Vagina (tissue), 2 donors: ENCODE data around the gene STAMBP. TPM values are rescaled to one million over a fixed set of nuclear protein-coding genes. Genes with fewer than 3 reads are reported as not detected.
A peak's percentile ranks its signal among the peaks of the same experiment; 100 is the strongest.
"Not testable (repeated sequence)": the region's sequence is repeated elsewhere in the genome, so short reads cannot be mapped to it uniquely, and the experiment has no call there.

ENCODE experiments used
- DNase-seq, 2 donors: peaks; one replicate each; pipeline ENCODE4 v3.0.0-alpha.2; 2017; ENCODE audit errors: extremely low spot score in 2 of 2
- H3K27ac ChIP-seq: fragments of 200-600 bp; sonication (generic); one replicate; pipeline ENCODE4 v1.5.1; 2019
- H3K27me3 ChIP-seq: fragments of 200-600 bp; sonication (generic); one replicate; pipeline ENCODE4 v1.5.1; 2019
- H3K36me3 ChIP-seq, 2 donors: fragments of 200-600 bp; sonication (generic); one replicate each; pipeline ENCODE4 v1.5.1; 2017 to 2019
- H3K4me1 ChIP-seq: fragments of 200-600 bp; sonication (generic); one replicate; pipeline ENCODE4 v1.5.1; 2019
- H3K4me3 ChIP-seq, 2 donors: fragments of 200-600 bp; sonication (generic); 1 replicate in 1 of 2; 2 replicates in 1 of 2; pipeline ENCODE4 v1.5.1; 2016 to 2019
- H3K9me3 ChIP-seq: fragments of 200-600 bp; sonication (generic); one replicate; pipeline ENCODE4 v1.5.1; 2019
- POLR2A ChIP-seq, 2 donors: fragments of 450-650 bp; IDR thresholded peaks; one replicate each; pipeline ENCODE4 v1.6.1; 2017; ENCODE audit warnings: antibody characterized with exemption in 2 of 2, mild to moderate bottlenecking in 2 of 2, moderate library complexity in 2 of 2
- POLR2AphosphoS5 ChIP-seq, 2 donors: sonication (generic); formaldehyde crosslinking; IDR thresholded peaks; one replicate each; pipeline ENCODE4 v1.9.0; 2017; ENCODE audit warnings: antibody characterized with exemption in 2 of 2, mild to moderate bottlenecking in 2 of 2, low read depth in 1 of 2; ENCODE audit not compliant: insufficient read depth in 1 of 2
- intact Hi-C: fragments of 100-400 bp; cut with DNase I; formaldehyde crosslinking; loops from one replicate; pipeline ENCODE4 v1.15.1; 2023
- total RNA-seq: library from RNA; depleted of rRNA; stranded (reverse); fragments of >200 nt; gene quantifications from one replicate; pipeline ENCODE4 v1.2.3, GENCODE V29; 2016
- TF ChIP-seq, protein P1 (sequence below), 3 experiments: fragments of 450-650 bp in 2 of 3; fragments of 200-600 bp in 1 of 3; sonication (generic) in 1 of 3; IDR thresholded peaks; one replicate each; pipeline ENCODE4 v1.5.1; 2017 to 2019; ENCODE audit warnings: antibody characterized with exemption in 3 of 3, mild to moderate bottlenecking in 2 of 3, moderate library complexity in 2 of 3

Gene STAMBP
- total RNA-seq, 1 donor from 2014 or later: 30.4 TPM

DNA sequence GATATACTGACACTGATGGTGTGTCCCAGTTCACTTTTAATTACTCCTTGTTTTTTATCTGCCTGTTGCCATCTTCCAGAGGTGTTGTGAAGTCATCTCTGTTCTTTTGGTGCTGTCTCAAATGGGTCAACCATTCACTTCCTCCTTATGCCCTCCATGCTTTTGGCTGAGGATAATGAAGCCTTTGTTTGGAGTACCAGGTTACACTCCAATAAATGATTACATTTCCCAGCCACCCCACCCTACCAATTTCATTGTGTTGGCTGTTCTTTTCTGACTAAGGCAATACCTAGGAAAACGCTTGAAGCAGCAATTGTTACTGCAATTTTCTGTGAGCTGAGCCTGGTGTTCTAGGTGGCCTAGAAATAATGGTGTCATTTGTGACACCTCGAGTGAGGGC lies 34.2 kb downstream of the STAMBP start:
- no peak for DNase-seq
- no peaks in the 10 kb centered on the region for H3K4me1 ChIP-seq
- H3K4me3 ChIP-seq: no peak overlapping the region
- no peak overlapping the region for H3K27ac ChIP-seq
- intact Hi-C loops: no loop called here
- no peaks in the 10 kb centered on the region for H3K9me3 ChIP-seq
- TF ChIP-seq POLR2A (IDR thresholded peaks at IDR 0.05): no peak
- no peak for TF ChIP-seq POLR2AphosphoS5 (IDR thresholded peaks at IDR 0.05; ENCODE audit: insufficient read depth in 1 of 2, low read depth in 1 of 2)
- TF ChIP-seq, protein P1, sequence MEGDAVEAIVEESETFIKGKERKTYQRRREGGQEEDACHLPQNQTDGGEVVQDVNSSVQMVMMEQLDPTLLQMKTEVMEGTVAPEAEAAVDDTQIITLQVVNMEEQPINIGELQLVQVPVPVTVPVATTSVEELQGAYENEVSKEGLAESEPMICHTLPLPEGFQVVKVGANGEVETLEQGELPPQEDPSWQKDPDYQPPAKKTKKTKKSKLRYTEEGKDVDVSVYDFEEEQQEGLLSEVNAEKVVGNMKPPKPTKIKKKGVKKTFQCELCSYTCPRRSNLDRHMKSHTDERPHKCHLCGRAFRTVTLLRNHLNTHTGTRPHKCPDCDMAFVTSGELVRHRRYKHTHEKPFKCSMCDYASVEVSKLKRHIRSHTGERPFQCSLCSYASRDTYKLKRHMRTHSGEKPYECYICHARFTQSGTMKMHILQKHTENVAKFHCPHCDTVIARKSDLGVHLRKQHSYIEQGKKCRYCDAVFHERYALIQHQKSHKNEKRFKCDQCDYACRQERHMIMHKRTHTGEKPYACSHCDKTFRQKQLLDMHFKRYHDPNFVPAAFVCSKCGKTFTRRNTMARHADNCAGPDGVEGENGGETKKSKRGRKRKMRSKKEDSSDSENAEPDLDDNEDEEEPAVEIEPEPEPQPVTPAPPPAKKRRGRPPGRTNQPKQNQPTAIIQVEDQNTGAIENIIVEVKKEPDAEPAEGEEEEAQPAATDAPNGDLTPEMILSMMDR (IDR thresholded peaks at IDR 0.05): no peak
- no peaks in the 10 kb centered on the region for H3K27me3 ChIP-seq
- H3K36me3 ChIP-seq: peaks cover 2 to 77% of the 10 kb centered on the region in 2 donors

DNA sequence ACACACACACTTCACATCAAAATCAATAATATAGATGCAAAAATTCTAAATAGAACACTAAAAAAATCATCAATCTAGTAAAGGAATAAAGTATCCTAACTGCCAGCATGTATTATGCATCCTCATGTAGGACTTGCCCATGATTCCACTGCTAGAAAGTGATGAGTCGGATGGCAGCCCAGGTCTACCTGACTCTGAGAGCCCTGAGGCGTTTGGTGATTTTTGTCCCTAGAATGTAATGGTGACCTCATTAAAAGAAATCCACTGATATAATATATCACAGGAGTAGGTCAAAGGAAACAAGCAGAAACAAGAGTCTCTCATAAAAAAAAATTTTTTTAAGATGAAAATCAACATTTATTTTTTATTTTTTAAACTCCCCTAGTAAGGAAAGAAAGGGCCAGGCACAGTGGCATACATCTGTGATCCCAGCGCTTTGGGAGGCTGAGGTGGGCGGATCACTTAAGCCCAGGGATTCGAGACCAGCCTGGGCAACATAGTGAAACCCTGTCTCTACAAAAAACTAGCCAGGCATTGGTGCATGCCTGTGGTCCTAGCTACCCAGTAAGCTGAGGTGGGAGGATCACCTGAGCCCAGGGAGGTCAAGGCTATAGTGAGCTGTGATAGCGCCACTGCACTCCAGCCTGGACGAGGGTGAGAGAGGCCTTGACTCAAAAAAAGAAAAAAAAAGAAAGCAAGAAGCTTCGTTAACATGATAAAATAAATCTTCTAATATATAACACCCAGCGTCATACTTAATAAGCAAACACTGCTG lies 39.6 kb downstream of the STAMBP start:
- Histone ChIP-seq H3K36me3 (peaks cover 0 to 32% of the 10 kb centered on the region in 2 donors), H3K27me3 (no peaks in the 10 kb centered on the region), H3K4me3 (no peak overlapping the region), H3K4me1 (peaks cover 7% of the 10 kb centered on the region), H3K9me3 (no peaks in the 10 kb centered on the region), H3K27ac (no peak overlapping the region)
- TF ChIP-seq POLR2A (IDR thresholded peaks at IDR 0.05) (no peak), POLR2AphosphoS5 (IDR thresholded peaks at IDR 0.05; ENCODE audit: insufficient read depth in 1 of 2, low read depth in 1 of 2) (no peak)
- TF ChIP-seq, protein P1 (IDR thresholded peaks at IDR 0.05): no peak
- intact Hi-C loops: no loop called here
- no peak for DNase-seq

DNA sequence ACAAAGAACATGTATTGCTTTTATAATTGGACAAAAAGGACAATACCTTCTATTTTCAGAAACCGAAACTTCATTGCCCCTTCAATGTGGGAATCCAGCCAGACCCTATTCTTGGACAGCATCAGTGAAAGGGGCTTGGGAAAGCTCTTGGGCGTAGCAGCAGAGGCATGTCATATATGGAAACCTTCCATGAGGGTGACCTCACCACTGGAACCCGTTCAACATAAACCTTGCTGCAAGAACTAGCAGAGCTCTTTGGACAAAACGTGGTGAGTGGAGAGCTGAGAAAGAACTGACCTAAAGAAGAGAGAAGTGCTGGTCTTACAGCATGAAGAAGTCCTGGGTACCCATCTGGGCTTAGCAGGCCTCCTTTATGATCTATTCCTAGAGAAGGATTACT lies 41.3 kb downstream of the STAMBP start:
- Histone ChIP-seq H3K27me3 (no peaks in the 10 kb centered on the region), H3K36me3 (peaks cover 0 to 15% of the 10 kb centered on the region in 2 donors), H3K4me1 (peaks cover 7% of the 10 kb centered on the region), H3K27ac (peak overlapping the region; percentile 62), H3K9me3 (no peaks in the 10 kb centered on the region), H3K4me3 (no peak overlapping the region)
- no peak for DNase-seq
- intact Hi-C loops: no loop called here
- TF ChIP-seq, protein P1 (IDR thresholded peaks at IDR 0.05): no peak
- TF ChIP-seq POLR2A (IDR thresholded peaks at IDR 0.05): no peak
- peak in 1 of 2 donors; percentile 45 for TF ChIP-seq POLR2AphosphoS5 (IDR thresholded peaks at IDR 0.05; ENCODE audit: insufficient read depth in 1 of 2, low read depth in 1 of 2)

DNA sequence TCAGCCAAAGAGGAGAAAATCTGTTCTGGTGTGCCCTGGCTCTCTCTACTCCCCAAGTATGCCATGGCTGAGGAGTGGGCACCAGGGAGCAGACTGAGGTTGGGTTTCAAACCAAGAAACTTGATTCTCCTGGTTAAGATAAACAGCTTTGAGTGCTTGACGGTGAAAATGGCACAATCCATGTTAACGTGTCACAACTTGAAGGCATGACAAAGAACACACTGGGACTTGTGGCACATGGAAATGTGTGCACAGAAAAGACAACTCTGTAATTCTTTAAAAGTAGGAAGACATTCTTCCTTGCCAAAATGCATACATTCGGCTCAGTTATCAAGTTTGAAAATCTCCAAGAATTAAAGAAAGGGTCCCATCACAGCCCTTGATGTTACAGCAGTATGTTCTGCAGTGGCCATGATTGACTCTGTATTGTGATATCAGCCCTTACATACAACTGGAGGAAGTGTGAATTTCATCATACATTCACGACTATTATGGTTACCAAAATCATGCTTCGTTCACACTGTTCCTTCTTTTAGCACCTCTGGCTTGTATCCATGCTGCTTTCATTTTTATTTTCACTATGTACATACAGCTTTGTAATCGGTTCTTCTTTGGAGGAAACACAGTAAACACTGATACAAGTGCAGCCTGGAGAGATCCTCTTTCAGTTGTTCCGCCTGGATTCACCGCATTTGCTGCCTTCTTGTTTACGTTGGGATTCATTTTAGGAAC lies 48.5 kb downstream of the STAMBP start:
- H3K4me3 ChIP-seq: no peak overlapping the region
- no peaks in the 10 kb centered on the region for H3K4me1 ChIP-seq
- TF ChIP-seq POLR2AphosphoS5 (IDR thresholded peaks at IDR 0.05; ENCODE audit: insufficient read depth in 1 of 2, low read depth in 1 of 2) (no peak), POLR2A (IDR thresholded peaks at IDR 0.05) (no peak)
- TF ChIP-seq, protein P1 (IDR thresholded peaks at IDR 0.05): no peak
- H3K27me3 ChIP-seq: no peaks in the 10 kb centered on the region
- no peak for DNase-seq
- no peaks in the 10 kb centered on the region for H3K36me3 ChIP-seq
- no peaks in the 10 kb centered on the region for H3K9me3 ChIP-seq
- intact Hi-C loops: no loop called here
- H3K27ac ChIP-seq: no peak overlapping the region

DNA sequence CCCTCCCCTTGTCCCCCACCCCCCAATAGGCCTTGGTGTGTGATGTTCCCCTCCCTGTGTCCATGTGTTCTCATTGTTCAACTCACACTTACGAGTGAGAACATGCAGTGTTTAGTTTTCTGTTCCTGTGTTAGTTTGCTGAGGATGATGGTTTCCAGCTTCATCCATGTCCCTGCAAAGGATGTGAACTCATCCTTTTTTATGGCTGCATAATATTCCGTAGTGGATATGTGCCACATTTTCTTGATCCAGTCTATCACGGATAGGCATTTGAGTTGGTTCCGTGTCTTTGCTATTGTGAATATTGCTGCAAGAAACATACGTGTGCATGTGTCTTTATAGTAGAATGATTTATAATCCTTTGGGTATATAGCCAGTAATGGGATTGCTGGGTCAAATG lies 49.2 kb downstream of the STAMBP start:
- H3K4me3 ChIP-seq, H3K4me1 ChIP-seq, H3K36me3 ChIP-seq, H3K9me3 ChIP-seq, DNase-seq, H3K27ac ChIP-seq, intact Hi-C loops, H3K27me3 ChIP-seq: not testable (repeated sequence)
